ENCODE results near the gene BEND5. TPM values are rescaled to one million over a fixed set of nuclear protein-coding genes. Genes with fewer than 3 reads are reported as not detected.

Gene BEND5
- total RNA-seq, 3 donors from 2014 or later (not counting 1 experiment from before 2014, with no cell fraction given): 1.2 to 5.1 (median 2.6) TPM

- Histone ChIP-seq H3K27me3 (ENCODE audit: control insufficient read depth, insufficient read depth, low read length) (no peaks in the 10 kb centered on the region), H3K4me3 (ENCODE audit: low read length) (no peak overlapping the region), H3K27ac (ENCODE audit: low read length) (no peak overlapping the region), H3K9me3 (ENCODE audit: control insufficient read depth, insufficient read depth, low read length) (no peaks in the 10 kb centered on the region), H3K4me1 (ENCODE audit: control insufficient read depth, insufficient read depth, low read length) (no peaks in the 10 kb centered on the region), H3K36me3 (ENCODE audit: control insufficient read depth, insufficient read depth, low read length) (no peaks in the 10 kb centered on the region)
- DNase-seq: no peak
- Mint-ChIP-seq H3K27me3 (ENCODE audit: low read depth in 2 of 2) (peaks cover 0 to 2% of the 10 kb centered on the region in 2 donors), H3K4me1 (no peaks in the 10 kb centered on the region), H3K4me3 (no peak overlapping the region), H3K36me3 (no peaks in the 10 kb centered on the region), H3K9me3 (no peaks in the 10 kb centered on the region), H3K27ac (no peak overlapping the region)
- WGBS (ENCODE audit: insufficient coverage): 49% methylated on average over 3 of the region's 3 CpGs
- no peak for TF ChIP-seq CTCF (IDR thresholded peaks at IDR 0.05)
- no peak for ATAC-seq
- intact Hi-C loops (cut with micrococcal nuclease): no loop called here
These were observed 88.5 kb downstream of the BEND5 start for GRCh38 chr1:48688102-48688760.

- Histone ChIP-seq H3K4me1 (ENCODE audit: control insufficient read depth, insufficient read depth, low read length) (no peaks in the 10 kb centered on the region), H3K27me3 (ENCODE audit: control insufficient read depth, insufficient read depth, low read length) (no peaks in the 10 kb centered on the region), H3K27ac (ENCODE audit: low read length) (no peak overlapping the region), H3K36me3 (ENCODE audit: control insufficient read depth, insufficient read depth, low read length) (no peaks in the 10 kb centered on the region), H3K9me3 (ENCODE audit: control insufficient read depth, insufficient read depth, low read length) (no peaks in the 10 kb centered on the region), H3K4me3 (ENCODE audit: low read length) (no peak overlapping the region)
- intact Hi-C loops (cut with micrococcal nuclease): no loop called here
- 88% methylated on average over 13 of the region's 13 CpGs for WGBS (ENCODE audit: insufficient coverage)
- ATAC-seq (no peak), DNase-seq (no peak)
- no peak overlapping the region for H3K4me3 Mint-ChIP-seq
- H3K27me3 Mint-ChIP-seq (ENCODE audit: low read depth in 2 of 2): peaks cover 0 to 2% of the 10 kb centered on the region in 2 donors
- H3K36me3 Mint-ChIP-seq: no peaks in the 10 kb centered on the region
- no peak overlapping the region for H3K27ac Mint-ChIP-seq
- no peak for TF ChIP-seq CTCF (IDR thresholded peaks at IDR 0.05)
- no peaks in the 10 kb centered on the region for H3K9me3 Mint-ChIP-seq
- no peaks in the 10 kb centered on the region for H3K4me1 Mint-ChIP-seq
These were observed 89.2 kb downstream of the BEND5 start for GRCh38 chr1:48687282-48688045.

- H3K4me1 Mint-ChIP-seq: no peaks in the 10 kb centered on the region
- WGBS (ENCODE audit: insufficient coverage): 87% methylated on average over 4 of the region's 5 CpGs
- H3K36me3 Mint-ChIP-seq: no peaks in the 10 kb centered on the region
- Histone ChIP-seq H3K4me1 (ENCODE audit: control insufficient read depth, insufficient read depth, low read length) (no peaks in the 10 kb centered on the region), H3K9me3 (ENCODE audit: control insufficient read depth, insufficient read depth, low read length) (no peaks in the 10 kb centered on the region), H3K27me3 (ENCODE audit: control insufficient read depth, insufficient read depth, low read length) (no peaks in the 10 kb centered on the region), H3K4me3 (ENCODE audit: low read length) (no peak overlapping the region), H3K27ac (ENCODE audit: low read length) (no peak overlapping the region), H3K36me3 (ENCODE audit: control insufficient read depth, insufficient read depth, low read length) (no peaks in the 10 kb centered on the region)
- H3K4me3 Mint-ChIP-seq: no peak overlapping the region
- no peak overlapping the region for H3K27ac Mint-ChIP-seq
- no peak for TF ChIP-seq CTCF (IDR thresholded peaks at IDR 0.05)
- intact Hi-C loops (cut with micrococcal nuclease): no loop called here
- H3K9me3 Mint-ChIP-seq: no peaks in the 10 kb centered on the region
- ATAC-seq: no peak
- no peak for DNase-seq
- peaks cover 0 to 2% of the 10 kb centered on the region in 2 donors for H3K27me3 Mint-ChIP-seq (ENCODE audit: low read depth in 2 of 2)
These were observed 90.5 kb downstream of the BEND5 start for GRCh38 chr1:48686159-48686558.

Data from natural killer cell (primary cell).